Heart right ventricle (tissue), 16 donors: ENCODE measurements around the gene EFNA2. TPM values are rescaled to one million over a fixed set of nuclear protein-coding genes. Genes with fewer than 3 reads are reported as not detected.
A peak's percentile ranks its signal among the peaks of the same experiment; 100 is the strongest.

ENCODE experiments used
- ATAC-seq, 8 donors: fragments of 200-7000 bp; cut with Tn5 transposase; one replicate each; pipeline ENCODE4 v1.9.1; 2020; ENCODE audit warnings: mild to moderate bottlenecking in 8 of 8, moderate library complexity in 8 of 8, moderate number of reproducible peaks in 1 of 8
- DNase-seq, 2 donors: peaks; one replicate each; pipeline ENCODE4 v3.0.0-alpha.2; 2020
- H3K27ac ChIP-seq, 10 donors: fragments of 200-600 bp; sonication (generic) in 2 of 10; one replicate each; pipeline versions ENCODE4 v1.5.0 to v1.8.0; 2020 to 2022; ENCODE audit warnings: mild to moderate bottlenecking in 3 of 10
- H3K27me3 ChIP-seq, 7 donors: fragments of 200-600 bp; one replicate each; pipeline ENCODE4 v1.8.0; 2021 to 2022; ENCODE audit warnings: mild to moderate bottlenecking in 2 of 7
- H3K36me3 ChIP-seq, 9 donors: fragments of 200-600 bp; sonication (generic) in 1 of 9; one replicate each; pipeline versions ENCODE4 v1.5.0 to v1.8.0; 2020 to 2022; ENCODE audit warnings: mild to moderate bottlenecking in 2 of 9
- H3K4me1 ChIP-seq, 9 donors: fragments of 200-600 bp; sonication (generic) in 1 of 9; one replicate each; pipeline versions ENCODE4 v1.5.0 to v1.8.0; 2020 to 2022; ENCODE audit warnings: mild to moderate bottlenecking in 4 of 9
- H3K4me3 ChIP-seq, 10 donors: fragments of 200-600 bp; sonication (generic) in 2 of 10; one replicate each; pipeline versions ENCODE4 v1.5.0 to v1.8.0; 2020 to 2022; ENCODE audit warnings: mild to moderate bottlenecking in 7 of 10, moderate library complexity in 2 of 10
- H3K9me3 ChIP-seq, 11 donors: fragments of 200-600 bp in 10 of 11; sonication (generic) in 2 of 11; one replicate each; pipeline versions ENCODE4 v1.5.0 to v1.8.0; 2013 to 2022; ENCODE audit warnings: mild to moderate bottlenecking in 2 of 11, control low read depth in 1 of 11, moderate library complexity in 1 of 11
- CTCF ChIP-seq, 9 donors: fragments of 200-600 bp; sonication (generic) in 2 of 9; IDR thresholded peaks; one replicate each; pipeline versions ENCODE4 v1.5.0 to v1.8.0; 2021 to 2022; ENCODE audit warnings: antibody characterized with exemption in 9 of 9, mild to moderate bottlenecking in 5 of 9, moderate library complexity in 1 of 9
- WGBS, 2 donors: extraction: QIAGEN DNeasy Blood & Tissue Kit; methylation state at CpG; one replicate each; pipeline ENCODE4 v1.1.7; 2013; ENCODE audit warnings: inconsistent platforms in 1 of 2; 5-methylcytosine and 5-hydroxymethylcytosine counted together
- intact Hi-C, 10 donors: fragments of 100-400 bp; cut with DNase I; formaldehyde crosslinking; loops; one replicate each; pipeline versions ENCODE4 v1.11.1 to v1.14.2; 2022
- polyA plus RNA-seq, 2 donors: library from polyadenylated mRNA; stranded (reverse); fragments of 200-250 nt; gene quantifications; one replicate each; pipeline ENCODE4 v1.2.3, GENCODE V29; 2013
- total RNA-seq, 10 donors: library from RNA; stranded (reverse); fragmentation: NEBNext Ultra II Directional in 3 of 10; extraction: Animal tissue kit (Norgen Biotek cat#: 25700) in 3 of 10; gene quantifications; one replicate each; pipeline versions ENCODE4 v1.2.1 to v1.2.4, GENCODE V29; 2021 to 2023
- donor health status: Arrhythmogenic right ventricular cardiomyopathy.
- donor health status: ischemic (EF 13 %, LVEDD 7.1; RV severe dilation, severe dysfunction).
- donor health status: healthy with polysubstance abuse.
- donor health status: DM: no; HTN: yes; CAD: no.
- donor health status: DM: no; HTN: no; CAD: no.
- donor health status: ischemic (EF 25% LVEDD 6.9; RV normal size, moderate dysfunction).
- donor health status: ischemic (EF 25% LVEDD 5.7; RV mildly dilated, moderate dysfunction).
- donor health status: healthy.
- donor health status: DM: yes; HTN: yes; CAD: no.
- donor health status: Ischemic cardiomyopathy.
- donor health status: ischemic (EF 35%, LVEDD 5.7; RV mildly dilated, moderate dysfunction).
- donor health status: nonischemic (EF 11% LVEDD 7.7; RV severe dilation, severe dysfunction).
- donor health status: DM: yes; HTN: yes; CAD: no.
- donor health status: PGD.
- donor health status: ischemic (EF 29% LVEDD 5.4; RV normal size, mild dysfunction).
- donor health status: nonischemic (EF 23%, LVEDD 6.1; RV moderate dilation, normal function).

The EFNA2 gene
- total and polyA plus RNA-seq, 12 donors = 0.04 to 0.45 TPM; not detected in 10

GRCh38 chr19:1295169-1296012 is 9.7 kb downstream of the EFNA2 start:
- 16 to 17% methylated on average over 74 to 82 of the region's 82 CpGs for WGBS, 2 donors
- peaks cover 5 to 60% (median 53%) of the 10 kb centered on the region in 7 donors for H3K27me3 ChIP-seq

GRCh38 chr19:1296078-1296477 is 10.4 kb downstream of the EFNA2 start:
- Histone ChIP-seq H3K36me3 (no peaks in the 10 kb centered on the region), H3K27me3 (peaks cover 5 to 53% (median 47%) of the 10 kb centered on the region in 7 donors), H3K27ac (no peak overlapping the region), H3K4me3 (no peak overlapping the region), H3K4me1 (peaks cover 0 to 4% (median 4%) of the 10 kb centered on the region in 9 donors), H3K9me3 (no peaks in the 10 kb centered on the region)
- 80 to 86% methylated on average over 10 to 13 of the region's 13 CpGs for WGBS, 2 donors
- intact Hi-C loops = no loop called here
- no peak for ATAC-seq
- TF ChIP-seq CTCF (IDR thresholded peaks at IDR 0.05) = no peak
- no peak for DNase-seq

More at GRCh38 chr19:1295169-1296012, 9.7 kb downstream of the EFNA2 start:
- Histone ChIP-seq H3K4me1 (peaks cover 0 to 4% (median 4%) of the 10 kb centered on the region in 9 donors), H3K9me3 (no peaks in the 10 kb centered on the region), H3K4me3 (peak overlapping the region in 1 of 10 donors; percentile 30), H3K36me3 (no peaks in the 10 kb centered on the region), H3K27ac (no peak overlapping the region)
- peak in 1 of 2 donors; percentile 24 for DNase-seq
- peak in 2 of 8 donors; percentile 10 to 44 for ATAC-seq
- TF ChIP-seq CTCF (IDR thresholded peaks at IDR 0.05) = no peak
- intact Hi-C loops = no loop called here

GRCh38 chr19:1296575-1297271 is 11.1 kb downstream of the EFNA2 start:
- WGBS, 2 donors = 88 to 90% methylated on average over 24 of the region's 24 CpGs
- intact Hi-C loops = no loop called here

More at GRCh38 chr19:1296575-1297271, 11.1 kb downstream of the EFNA2 start:
- Histone ChIP-seq H3K4me1 (peaks cover 0 to 4% (median 4%) of the 10 kb centered on the region in 9 donors), H3K4me3 (no peak overlapping the region), H3K27me3 (peaks cover 5 to 47% (median 40%) of the 10 kb centered on the region in 7 donors), H3K36me3 (no peaks in the 10 kb centered on the region), H3K27ac (no peak overlapping the region), H3K9me3 (no peaks in the 10 kb centered on the region)
- TF ChIP-seq CTCF (IDR thresholded peaks at IDR 0.05) = no peak
- no peak for DNase-seq
- no peak for ATAC-seq
